DMS79 treated with DMSO at 0.1 percent for 48 hours (cell line): ENCODE data around the gene CSTF1.
"Not testable (repeated sequence)": the region's sequence is repeated elsewhere in the genome, so short reads cannot be mapped to it uniquely, and the experiment has no call there.

ENCODE experiments used
- DNase-seq: peaks from one replicate; lab custom pipeline; 2025; lab: John Stamatoyannopoulos, UW

The CSTF1 gene

DNA sequence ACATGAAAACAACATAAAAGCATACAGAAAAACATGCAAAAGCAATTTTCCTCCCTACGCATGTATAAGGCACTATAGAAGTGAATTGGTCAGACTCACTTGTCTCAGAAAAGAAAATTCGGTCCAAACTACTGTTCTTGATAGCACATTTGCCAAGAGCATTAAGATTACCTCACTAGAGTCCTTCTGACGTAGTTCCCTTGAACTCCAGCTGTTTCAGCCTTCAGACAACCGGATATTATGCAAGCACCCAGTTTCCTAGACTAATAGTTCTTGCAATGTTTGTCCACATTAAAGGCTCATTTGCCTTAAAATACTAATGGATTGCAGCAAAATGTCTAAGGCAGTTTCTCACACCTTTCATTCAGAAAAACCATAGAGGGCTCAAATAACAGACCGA lies 17.1 kb downstream of the CSTF1 start:
- DNase-seq = no peak

DNA sequence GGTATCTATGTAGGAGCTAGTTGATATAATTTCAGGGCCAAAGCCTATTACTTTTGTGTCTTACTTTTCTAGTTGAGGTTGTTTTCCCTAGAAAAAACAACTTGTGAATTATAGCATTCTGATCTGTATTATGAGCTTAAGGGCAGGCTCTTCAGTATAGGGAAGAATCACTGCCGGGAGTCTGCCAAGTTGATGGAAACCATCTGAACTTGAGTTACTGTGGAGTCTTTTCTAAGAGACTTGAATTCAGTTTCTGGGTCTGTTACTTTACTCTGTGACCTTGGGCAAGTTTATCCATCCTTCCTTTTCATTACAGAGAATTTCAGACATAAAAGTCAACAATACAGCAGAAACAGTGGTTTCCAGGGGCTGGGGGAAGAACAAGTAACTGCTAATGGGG lies 17.5 kb downstream of the CSTF1 start:
- DNase-seq = no peak

DNA sequence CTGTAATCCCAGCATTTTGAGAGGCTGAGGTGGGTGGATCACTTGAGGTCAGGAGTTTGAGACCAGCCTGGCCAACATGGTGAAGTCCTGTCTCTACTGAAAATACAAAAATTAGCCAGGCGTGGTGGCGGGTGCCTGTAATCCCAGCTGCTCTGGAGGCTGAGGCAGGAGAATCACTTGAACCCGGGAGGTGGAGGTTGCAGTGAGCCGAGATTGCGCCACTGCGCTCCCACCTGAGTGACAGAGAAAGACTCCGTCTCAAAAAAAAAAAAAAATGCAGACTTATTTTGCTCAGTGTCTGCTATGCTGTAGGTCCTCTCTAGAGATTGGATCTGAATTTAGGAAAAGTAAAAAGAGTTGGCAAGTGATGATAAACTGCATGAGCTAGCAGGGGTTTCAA lies 18.8 kb downstream of the CSTF1 start:
- not testable (repeated sequence) for DNase-seq

DNA sequence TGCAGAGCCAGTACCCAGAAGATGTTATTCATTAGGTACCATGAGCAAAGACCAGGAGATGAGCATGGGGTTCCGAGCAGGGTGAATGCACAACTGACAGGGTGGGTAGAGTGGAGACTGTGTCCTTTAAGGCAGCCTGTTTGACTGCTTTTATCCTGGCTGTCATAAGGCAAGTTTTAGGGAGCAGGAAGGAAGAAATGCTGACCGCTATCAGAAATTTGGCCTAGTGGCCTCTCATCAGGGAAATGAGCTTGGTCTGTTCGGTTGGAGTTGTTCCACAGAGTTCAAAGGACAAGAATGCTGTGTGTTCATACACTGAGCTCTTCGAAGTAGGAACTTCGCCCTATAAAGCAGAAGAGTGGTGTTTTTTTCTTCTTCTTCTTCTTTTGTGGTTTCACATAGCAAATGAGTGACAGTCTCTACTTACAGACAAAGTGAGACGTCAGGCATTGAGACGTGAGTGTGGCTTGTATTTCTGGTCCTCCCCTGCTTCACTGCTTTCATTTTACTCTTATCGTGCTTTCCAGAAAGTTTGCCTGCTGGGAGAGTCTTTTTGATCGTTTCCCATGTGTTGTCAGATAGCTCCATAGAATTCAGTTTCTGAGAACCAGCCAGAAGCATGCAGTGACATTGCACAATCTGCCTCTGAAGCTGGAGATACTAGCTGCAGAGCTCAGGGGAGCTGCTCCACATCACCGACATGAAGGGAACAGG lies 19.5 kb downstream of the CSTF1 start, which contains the start of gene CASS4:
Gene CASS4, plus strand, starts transcription at position 502 of the 714 bp plus-strand sequence. Its CDS starts 199 bp downstream, at position 701.
- DNase-seq = no peak

DNA sequence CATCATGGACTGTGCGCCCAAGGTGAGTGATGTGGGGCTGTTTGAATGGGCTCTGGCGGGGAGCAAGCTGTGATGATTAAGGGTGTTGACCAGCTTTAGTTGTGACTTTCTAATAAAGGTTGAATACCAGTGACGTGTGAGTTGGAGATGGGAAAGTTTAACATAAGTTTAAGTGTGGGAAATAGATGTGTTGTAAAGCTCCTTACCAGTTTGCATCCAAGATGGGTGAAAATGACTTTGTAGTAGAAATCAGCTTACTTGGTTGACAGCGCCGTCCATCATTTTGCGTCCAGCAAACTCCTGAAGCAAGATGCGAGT lies 20.0 kb downstream of the CSTF1 start:
- DNase-seq = no peak

DNA sequence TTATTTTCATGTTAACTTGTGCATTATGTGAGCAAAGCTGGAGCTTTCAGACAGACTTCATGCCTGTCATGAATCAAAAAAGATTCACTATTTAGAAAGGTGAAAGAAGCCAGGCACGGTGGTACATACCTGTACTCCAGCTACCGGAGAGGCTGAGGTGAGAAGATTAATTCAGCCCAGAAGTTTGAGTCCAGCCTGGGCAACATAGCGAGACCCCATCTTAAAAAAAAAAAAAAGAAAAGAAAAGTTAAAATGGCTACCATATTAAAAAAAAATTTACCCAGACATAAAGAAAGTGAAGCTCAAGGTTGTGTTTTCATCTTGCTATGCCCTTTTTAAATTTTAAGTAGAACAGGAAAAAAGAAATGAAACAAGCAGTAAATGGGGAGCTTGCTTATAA lies 20.5 kb downstream of the CSTF1 start:
- no peak for DNase-seq

DNA sequence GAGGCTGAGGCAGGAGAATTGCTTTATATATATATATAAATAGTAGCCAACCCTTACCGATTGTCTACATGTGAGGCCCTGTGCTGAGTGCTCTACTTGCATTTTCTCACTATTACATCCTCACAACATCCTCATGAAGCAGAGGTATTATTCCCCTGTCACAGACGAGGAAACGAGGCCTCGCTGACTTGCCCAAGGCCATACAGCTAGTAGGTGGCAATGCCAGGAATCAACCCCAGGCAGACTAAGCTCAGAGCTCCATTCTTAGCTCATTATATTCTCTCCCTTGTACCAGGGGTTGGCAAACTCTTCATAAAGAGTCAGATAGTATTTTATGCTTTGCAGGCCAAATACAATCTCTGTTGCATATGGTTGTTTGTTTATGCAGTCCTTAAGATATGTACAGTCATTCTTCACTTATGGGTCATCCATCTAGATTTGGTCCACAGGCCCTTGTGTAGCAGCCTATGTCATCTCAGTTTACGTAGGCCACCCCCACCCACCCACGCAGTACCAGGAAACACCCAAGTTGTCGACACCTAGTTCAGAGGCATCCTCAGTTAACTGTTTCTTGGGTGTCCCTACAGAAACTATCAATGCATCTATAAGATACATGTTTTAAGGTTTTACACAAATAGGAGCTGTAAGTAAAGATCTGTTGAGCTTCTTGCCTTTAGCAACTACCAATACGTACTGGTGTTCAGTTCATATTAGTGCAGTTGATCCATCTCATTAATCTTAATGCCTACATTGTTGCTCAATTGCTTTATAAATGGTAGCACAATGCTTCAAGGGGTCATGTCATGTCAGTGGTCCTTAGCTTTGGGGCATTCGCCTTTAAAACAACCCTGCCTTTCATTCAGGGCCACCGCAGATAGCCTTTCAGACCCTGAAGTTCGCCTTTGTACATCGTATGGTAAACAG lies 22.7 kb downstream of the CSTF1 start:
- no peak for DNase-seq

DNA sequence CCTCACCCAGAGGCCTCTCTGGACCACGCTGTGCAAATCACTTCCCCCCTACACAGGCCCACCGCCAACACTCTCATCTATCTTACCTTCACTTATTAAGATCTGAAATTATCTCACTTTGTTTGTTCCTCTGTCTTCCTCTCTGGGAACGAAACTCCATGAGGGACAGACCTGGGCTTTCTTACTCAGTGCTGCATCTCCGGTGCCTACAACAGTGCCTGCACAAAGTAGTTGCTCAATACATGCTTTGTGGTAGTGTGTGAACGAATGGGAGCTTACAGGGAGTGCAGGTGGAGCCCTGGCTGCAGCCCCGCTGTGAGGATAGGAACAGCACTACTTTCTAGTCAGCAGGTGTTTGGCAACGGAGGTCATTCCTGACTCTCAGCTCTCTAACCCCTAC lies 25.0 kb downstream of the CSTF1 start:
- DNase-seq = no peak

DNA sequence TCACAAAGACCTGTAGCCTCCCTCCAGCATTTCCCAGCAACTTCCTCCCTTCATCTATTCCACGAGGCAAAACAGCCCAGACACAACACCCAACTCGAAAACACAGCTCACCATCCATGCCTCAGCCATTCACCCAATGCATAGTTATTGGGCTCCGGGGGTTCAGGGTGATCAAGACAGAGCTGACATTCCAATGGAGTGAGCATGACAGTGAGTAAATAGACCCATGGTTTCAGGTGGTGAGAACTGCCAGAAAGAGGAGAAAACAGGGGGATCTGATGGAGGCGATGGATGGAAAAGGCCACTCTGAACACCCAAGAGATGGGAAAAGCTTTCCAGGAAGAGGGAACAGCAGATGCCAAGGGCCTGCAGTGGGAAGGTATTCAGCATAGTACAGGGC lies 25.5 kb downstream of the CSTF1 start:
- DNase-seq = no peak

DNA sequence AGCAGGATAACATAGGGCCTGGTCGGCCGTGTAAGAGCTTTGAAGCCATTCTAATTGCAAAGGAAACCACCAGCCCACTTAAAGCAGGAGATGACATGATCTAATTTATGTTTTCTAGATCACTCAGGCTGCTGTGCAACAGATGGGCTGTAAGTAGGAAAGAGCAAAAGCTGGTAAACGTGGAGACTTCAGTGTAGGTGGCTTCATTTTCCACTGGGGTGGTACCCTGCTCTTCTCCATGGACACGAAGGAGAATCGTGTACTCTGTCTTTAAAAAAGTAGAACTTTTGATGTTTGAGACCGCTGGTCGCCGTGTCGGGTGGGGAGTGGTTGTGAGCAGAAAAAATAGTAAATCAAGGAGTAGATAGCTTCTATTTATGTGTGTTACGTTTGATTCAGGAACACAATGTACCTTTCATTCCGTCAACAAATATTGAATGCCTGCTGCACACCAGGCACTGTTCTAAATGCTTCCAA lies 26.0 kb downstream of the CSTF1 start:
- DNase-seq = no peak

DNA sequence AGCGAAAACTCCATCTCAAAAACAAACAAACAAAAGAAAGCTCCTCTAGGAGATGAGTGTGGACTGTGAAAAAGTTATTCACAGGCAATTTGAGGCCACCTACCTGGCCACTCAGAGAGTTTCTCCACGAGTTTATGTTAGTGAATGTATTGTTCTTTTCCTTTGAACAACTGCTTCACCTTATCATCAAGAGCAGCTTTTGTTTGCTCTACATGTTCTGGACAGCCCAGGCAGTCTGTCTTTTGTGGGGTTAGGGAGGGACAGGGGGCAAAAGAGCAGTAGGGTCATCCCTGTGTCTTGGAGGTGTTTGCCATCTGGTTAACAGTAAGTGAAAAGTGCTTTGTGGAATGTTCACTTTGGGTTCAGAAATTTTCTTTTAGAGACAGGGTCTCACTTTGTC lies 27.6 kb downstream of the CSTF1 start:
- DNase-seq = no peak

DNA sequence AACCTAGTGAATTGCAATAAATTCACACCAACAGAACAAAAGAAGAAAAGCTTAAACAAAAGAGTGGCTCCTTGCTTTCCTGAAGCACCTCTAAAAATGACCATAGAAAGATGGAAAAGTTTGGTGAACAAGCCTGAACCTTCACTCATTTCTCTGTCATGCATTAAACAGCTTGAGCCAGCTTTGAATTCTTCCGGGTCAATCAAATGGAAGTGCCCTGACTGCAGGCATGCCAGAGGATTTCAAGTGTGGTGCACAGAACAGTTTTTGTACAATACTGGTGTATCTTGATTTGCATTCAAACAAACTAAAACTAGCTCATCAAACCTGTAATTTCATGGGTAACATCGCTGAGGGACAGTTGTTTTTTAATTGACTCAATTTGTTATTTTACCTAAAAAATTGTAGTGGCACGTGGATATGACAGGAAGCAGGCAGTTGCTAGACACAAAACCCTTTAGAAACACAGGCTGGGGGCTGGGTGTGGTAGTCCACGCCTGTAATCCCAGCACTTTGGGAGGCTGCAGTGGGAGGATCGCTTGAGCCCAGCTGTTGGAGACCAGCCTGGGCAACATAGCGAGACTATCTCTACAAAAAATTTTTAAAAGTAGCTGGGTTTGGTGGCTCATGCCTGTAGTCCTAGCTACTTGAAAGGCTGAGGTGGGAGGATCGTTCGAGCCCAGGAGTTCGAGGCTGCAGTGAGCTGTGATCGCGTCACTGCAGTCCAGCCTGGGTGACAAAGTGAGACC lies 28.7 kb downstream of the CSTF1 start:
- DNase-seq = no peak

DNA sequence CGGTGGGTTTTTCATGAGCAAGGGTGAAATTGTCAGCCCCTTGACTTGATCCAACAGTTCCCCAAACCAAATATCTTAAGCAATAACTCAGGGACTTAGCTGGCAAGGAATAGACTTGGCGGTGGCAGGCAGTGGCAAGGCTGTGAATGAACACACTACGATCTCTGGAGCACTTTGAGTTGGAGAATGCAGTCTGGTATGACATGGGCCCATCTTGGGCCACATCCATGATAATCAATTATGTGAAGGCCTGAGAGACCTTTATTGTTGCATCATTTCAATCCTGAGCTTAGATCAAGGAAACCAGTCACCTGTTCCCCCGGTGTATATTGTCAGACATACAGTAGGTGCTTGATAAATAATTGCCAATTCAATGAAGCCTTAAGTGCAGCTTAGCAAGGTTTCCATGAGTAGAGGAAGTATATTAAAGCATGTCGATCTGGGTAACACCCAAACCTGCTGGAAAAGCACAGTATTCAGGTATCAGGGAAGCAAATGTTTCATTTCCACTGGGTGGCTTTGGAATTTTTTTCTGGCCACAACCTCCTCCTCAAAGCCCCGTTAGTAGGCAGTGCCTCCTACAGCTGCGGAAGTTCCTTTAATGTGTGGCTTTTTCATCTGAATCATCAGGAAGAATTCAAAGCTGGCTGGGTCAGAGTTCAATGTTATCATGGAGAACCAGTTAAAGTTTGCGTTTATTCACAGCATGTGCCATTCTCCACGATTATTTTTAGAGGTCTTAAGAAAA lies 29.8 kb downstream of the CSTF1 start:
- no peak for DNase-seq

DNA sequence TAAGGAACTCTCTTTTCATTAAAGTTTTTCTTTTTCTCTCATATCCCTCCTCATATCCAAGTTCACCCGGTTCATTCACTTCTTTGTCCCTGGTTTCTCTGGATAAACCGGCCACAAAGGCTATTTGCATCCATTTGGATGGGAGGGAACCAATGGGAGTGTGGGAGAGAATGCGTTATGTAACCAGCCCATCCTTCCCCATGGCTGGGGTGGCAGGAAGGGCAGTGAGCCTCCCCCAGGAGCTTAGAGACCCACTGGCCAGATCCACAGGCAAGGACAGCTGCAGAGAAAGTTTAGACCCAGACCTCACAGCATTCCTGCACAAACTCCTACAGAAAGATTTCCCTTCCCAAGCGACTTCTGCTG lies 30.4 kb downstream of the CSTF1 start:
- no peak for DNase-seq

DNA sequence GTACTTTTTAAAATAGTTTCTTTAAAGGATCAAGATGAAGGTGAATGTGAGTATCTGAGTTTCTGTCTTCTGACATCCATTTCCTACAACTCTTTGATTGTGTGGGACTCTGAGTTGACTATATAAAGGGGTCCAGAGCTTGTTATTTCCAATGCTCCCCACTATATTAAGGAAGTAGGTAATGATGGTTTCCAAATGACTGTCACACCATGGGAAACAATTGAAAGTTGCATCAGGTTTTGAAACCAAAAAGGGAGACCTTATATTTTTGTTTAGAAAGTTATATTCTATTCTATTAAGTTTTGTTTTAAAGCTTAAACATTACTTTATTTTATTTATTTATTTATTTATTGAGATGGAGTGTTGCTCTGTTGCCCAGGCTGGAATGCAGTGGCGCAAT lies 30.8 kb downstream of the CSTF1 start:
- no peak for DNase-seq

DNA sequence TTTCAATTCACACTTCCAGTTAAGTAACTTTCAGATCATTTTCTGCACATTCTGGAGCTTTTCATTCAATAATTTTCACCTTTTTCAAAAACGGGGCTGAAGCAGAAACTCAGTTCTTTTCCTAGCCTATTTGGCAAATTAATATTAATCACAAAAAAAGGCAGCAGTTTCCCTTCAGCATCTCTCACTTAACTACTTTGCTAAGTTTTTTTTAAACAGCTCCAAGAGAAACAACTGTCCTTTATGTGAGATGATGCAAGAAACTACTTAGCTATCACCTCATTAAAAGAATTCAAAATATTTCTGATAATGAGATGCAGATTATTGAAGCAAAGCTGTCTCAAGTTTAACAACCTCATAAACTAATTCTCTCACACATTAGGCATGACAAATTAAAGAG lies 31.4 kb downstream of the CSTF1 start:
- DNase-seq = no peak

DNA sequence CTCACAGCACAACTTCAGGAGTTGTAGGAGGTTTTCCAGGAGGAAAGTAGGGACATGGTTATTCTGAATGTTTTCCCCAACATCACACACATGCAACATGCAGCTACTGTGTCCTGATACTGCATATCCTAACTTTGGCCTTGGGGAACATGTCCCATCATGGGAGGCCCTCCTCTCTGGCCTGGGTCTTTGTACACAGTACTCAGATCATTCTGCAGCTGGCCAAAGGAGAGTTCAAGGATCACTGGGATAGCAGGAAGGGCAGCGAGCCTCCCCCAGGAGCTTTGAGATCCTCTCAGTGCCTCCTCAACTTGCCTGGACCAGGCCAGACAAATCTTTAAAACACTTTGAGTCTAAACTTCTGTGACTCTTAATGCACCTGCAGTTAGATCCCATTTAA lies 32.5 kb downstream of the CSTF1 start:
- no peak for DNase-seq

DNA sequence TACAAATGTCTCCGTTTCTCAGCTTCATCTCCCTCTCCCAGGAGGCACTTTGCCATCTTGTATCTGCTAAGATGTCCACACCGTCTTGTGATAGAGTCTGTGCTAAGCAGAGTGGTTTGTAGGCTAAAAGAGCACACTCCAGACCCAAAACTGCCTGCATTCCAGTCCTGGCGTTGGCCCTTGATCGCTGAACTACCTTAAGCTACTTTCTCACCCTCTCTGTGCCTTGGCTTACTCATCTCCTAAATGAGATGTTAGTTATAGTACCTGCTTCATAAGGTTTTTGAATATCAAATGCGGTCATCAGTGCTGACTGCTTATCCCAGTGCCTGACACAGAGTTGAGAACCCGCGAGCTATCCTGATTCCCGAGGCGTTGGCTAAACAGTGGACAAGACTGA lies 33.6 kb downstream of the CSTF1 start:
- DNase-seq = no peak

DNA sequence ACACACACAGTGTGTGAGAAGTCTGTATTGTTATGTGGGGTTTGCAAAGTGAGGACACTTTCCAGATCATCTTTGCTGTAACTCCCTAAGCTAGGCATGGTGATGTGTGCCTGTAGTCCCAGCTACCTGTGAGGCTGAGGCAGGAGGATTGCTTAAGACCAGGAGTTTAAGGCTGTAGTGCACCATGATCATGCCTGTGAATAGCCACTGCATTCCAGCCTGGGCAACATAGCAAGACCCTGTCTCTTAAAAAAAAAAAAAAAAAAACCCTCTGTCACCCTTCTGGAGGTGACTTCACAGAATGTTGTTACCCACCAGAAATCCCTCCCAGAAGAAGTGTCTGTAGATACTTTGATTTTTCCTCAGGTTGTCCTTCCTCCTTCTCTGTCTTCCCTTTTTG lies 34.5 kb downstream of the CSTF1 start:
- no peak for DNase-seq

DNA sequence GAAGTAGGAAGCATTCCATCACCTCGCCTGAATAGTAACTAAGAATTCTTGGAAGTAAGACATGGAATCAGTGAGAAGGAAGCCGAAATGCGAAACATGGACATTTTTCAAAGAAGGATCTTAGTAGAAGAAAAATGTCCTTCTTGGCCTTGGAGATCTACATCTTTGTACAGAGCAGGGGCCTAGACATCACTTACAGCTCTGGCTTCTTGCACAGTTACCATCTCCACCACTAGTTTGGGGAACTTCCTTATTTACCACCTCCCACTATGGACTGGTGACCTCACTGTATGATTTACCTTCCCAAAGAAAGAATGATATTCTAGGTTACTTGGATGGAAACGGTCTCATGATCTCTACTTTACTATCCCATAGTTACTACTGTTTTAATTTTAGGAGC lies 35.4 kb downstream of the CSTF1 start:
- no peak for DNase-seq

DNA sequence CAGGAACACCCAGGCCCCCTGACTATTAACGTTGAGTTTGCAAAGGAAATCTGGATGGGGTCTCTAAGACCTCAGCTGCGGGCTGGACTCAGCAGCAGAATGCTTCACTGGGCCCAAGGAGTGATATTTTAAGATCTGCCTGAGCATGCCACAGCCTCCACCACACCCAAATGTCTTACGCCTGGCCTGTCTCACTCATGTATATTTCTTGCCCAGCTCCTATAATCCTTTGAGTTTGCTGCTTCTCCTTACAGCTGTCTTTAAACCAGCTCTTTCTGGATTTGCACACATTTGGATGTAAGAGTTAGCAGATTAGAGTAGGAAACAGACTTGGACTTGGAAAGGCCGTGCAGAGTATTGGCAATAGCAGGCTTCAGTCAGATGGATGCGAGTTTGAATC lies 36.0 kb downstream of the CSTF1 start:
- DNase-seq = no peak

DNA sequence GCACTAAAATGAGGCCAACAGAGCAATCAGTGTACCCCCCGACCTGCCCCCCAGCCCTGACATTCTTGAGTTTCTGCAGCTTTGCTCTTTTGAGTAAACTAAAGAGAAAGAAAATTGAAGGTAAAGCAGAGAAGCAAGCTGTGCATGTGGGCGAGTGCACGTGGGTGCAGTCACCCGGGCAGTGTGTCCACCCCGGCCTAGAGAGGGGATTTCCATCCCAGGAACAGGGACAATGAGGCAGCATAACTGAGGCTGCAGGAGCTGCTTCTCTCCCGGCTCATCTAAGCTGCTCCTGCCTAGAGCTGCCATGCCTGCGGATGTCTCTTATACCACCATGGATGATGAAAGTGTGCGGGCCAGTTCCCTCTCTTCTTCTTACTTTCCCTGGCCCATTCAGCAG lies 36.4 kb downstream of the CSTF1 start:
- DNase-seq = no peak
